ENCODE measurements around the gene CBLN3. TPM values are rescaled to one million over a fixed set of nuclear protein-coding genes. Genes with fewer than 3 reads are reported as not detected.
"Not testable (repeated sequence)": the region's sequence is repeated elsewhere in the genome, so short reads cannot be mapped to it uniquely, and the experiment has no call there.

Gene CBLN3
- total RNA-seq, 2 donors from 2014 or later, result 15.7 to 30.7 TPM

DNA sequence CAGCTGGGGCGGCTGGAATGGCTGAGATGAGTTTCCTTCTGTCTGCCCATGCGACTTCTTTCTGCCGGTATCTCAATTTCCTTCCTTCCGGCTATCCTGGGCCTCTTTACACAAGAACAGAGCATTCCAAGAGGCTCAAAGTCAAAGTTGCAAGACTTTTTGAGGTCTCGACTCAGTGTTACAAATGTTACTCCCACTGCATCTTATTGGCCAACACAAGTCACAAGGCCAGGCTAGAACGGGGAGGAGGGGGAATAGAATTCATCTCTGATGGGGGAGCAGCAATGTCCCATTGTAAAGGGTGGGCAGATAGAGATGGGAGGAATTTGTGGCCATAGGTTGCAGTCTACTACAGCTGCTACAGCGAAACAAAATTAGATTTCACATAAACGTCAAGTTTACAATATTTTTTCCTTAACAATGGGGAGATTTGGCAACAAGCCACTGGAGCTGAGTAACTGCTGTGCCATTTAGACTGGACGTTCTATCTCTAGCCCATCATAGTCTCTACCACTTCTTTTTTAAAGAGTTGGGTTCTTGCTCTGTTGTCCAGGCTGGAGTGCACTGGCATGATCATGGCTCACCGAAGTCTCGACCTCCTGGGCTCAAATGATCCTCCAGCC lies 40.1 kb downstream of the CBLN3 start:
- ATAC-seq (replicated peaks in 1 of 2), result no peak
- H3K4me3 Mint-ChIP-seq, result no peak overlapping the region
- no peak for DNase-seq
- no peaks in the 10 kb centered on the region for H3K4me1 Mint-ChIP-seq (ENCODE audit: low read depth)
- H3K27me3 Mint-ChIP-seq (ENCODE audit: low read depth), result peaks cover 11% of the 10 kb centered on the region
- H3K27ac Mint-ChIP-seq, result no peak overlapping the region
- no peaks in the 10 kb centered on the region for H3K9me3 Mint-ChIP-seq
- H3K36me3 Mint-ChIP-seq (ENCODE audit: insufficient read depth in 2 of 2), result no peaks in the 10 kb centered on the region

DNA sequence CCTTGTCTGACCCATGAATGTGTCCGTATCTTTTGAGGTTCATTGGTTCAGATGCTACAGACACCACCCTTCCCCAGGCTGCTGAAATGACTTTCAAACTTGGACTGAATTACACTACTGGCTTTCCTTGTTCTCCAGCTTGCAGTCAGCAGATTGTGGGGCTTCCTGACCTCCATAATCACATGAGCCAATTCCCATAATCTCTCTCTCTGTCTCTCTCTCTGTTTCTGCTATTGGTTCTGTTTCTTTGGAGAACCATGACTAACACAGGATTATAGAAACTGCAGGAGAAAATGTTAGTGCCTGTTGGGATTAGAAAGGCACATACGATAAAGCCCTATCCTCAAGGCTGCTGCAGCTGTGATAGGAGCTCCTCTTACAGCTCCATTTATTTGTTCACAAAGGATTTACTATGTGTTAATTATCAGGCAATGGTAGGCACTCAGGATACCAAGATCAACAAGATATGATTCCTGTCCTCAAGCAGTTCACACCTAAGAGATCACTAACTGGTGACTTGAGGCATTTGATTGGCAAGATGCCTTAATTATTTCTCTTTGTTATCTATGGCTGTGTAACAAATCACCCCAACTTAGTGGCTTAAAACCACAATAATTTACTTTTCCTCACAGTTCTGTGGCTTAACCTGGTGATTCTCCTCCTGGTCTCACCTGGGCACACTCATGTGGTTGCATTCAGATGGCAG lies 40.8 kb downstream of the CBLN3 start:
- Mint-ChIP-seq H3K36me3 (ENCODE audit: insufficient read depth in 2 of 2) (no peaks in the 10 kb centered on the region), H3K4me3 (no peak overlapping the region), H3K4me1 (ENCODE audit: low read depth) (no peaks in the 10 kb centered on the region), H3K9me3 (no peaks in the 10 kb centered on the region), H3K27ac (no peak overlapping the region), H3K27me3 (ENCODE audit: low read depth) (peaks cover 11% of the 10 kb centered on the region)
- no peak for ATAC-seq (replicated peaks in 1 of 2)
- DNase-seq, result no peak

DNA sequence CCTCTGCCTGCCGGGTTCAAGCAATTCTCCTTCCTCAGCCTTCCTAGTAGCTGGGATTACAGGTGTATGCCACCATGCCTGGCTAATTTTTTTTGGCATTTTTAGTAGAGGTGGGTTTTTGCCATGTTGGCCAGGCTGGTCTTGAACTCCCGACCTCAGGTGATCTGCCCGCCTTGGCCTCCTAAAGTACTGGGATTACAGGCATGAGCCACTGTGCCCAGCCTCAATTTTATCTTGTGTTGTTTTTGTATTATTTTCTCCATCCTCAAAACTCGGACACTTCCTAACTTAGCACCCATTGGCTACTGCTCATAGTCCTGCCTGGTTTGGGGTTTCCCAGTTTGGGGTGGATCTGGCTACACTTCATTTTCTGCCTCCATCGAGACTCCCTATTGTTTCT lies 41.9 kb downstream of the CBLN3 start:
- DNase-seq; H3K4me1 Mint-ChIP-seq (ENCODE audit: low read depth); H3K27ac Mint-ChIP-seq; ATAC-seq (replicated peaks in 1 of 2); H3K36me3 Mint-ChIP-seq (ENCODE audit: insufficient read depth in 2 of 2); H3K4me3 Mint-ChIP-seq; H3K9me3 Mint-ChIP-seq: not testable (repeated sequence)
- H3K27me3 Mint-ChIP-seq (ENCODE audit: low read depth), result peaks cover 11% of the 10 kb centered on the region

DNA sequence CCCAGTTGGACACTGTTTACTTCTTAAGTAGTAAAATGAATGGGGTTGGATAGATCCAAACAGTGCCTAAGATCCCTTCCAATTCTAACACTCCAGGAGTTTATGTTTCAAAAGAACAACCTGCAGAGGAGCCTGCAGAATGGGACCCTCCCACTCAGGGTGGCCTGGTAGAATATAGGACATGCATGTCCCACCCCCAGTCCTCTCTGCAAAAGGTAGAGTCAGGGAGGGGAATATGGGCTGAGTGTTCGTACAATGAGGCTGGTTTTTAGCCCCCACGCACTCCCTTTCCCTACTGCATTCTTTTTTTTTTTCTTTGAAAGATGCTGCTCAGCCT lies 42.5 kb downstream of the CBLN3 start:
- no peak for ATAC-seq (replicated peaks in 1 of 2)

DNA sequence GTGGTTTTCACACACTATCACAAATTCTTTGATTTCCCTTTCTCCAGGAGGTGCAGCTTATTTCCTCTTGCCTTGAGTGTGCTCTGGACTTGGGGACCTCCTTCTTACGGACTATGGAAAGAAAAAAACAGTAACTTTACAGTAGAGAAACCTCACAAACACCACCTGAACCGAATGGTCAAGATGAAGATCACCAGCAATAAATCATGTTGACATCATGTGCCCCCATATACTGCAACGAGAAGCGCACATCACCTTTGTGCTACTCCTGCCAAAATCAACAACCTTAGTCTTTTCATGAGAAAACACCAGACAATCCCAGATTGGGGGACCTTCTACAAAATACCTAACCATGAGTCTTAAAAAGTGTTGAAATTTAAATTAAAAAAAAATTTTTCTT lies 43.9 kb downstream of the CBLN3 start:
- Mint-ChIP-seq H3K27me3 (ENCODE audit: low read depth) (no peaks in the 10 kb centered on the region), H3K27ac (no peak overlapping the region), H3K4me3 (no peak overlapping the region), H3K4me1 (ENCODE audit: low read depth) (peaks cover 8% of the 10 kb centered on the region), H3K9me3 (no peaks in the 10 kb centered on the region), H3K36me3 (ENCODE audit: insufficient read depth in 2 of 2) (no peaks in the 10 kb centered on the region)
- DNase-seq (no peak), ATAC-seq (replicated peaks in 1 of 2) (no peak)

More for the DNA sequence above, 42.5 kb downstream of the CBLN3 start:
- Mint-ChIP-seq H3K9me3 (no peaks in the 10 kb centered on the region), H3K36me3 (ENCODE audit: insufficient read depth in 2 of 2) (no peaks in the 10 kb centered on the region), H3K27ac (no peak overlapping the region), H3K27me3 (ENCODE audit: low read depth) (peaks cover 11% of the 10 kb centered on the region), H3K4me1 (ENCODE audit: low read depth) (no peaks in the 10 kb centered on the region), H3K4me3 (no peak overlapping the region)
- DNase-seq, result no peak

DNA sequence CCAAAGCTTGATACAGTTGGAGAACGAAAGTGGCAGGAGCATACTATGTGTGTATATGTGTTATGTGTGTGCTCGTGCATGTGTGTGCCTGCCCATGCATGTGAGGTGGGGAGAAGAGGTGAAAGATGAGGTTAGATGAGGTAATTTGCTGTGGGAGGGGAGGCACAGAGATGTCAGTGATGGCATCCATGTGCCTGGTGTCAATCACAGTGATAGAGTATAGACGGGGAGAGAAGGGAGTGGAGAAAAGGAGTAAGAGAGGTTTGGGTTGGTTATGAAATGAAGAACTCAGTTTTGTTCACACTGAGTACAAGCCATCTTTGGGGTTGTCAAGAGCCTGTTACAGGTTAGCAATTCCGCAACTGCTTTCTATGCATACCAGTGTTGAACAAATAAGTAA lies 45.3 kb downstream of the CBLN3 start:
- no peaks in the 10 kb centered on the region for H3K9me3 Mint-ChIP-seq
- no peak overlapping the region for H3K4me3 Mint-ChIP-seq
- no peaks in the 10 kb centered on the region for H3K27me3 Mint-ChIP-seq (ENCODE audit: low read depth)
- H3K36me3 Mint-ChIP-seq (ENCODE audit: insufficient read depth in 2 of 2), result no peaks in the 10 kb centered on the region
- H3K27ac Mint-ChIP-seq, result no peak overlapping the region
- ATAC-seq (replicated peaks in 1 of 2), result no peak
- H3K4me1 Mint-ChIP-seq (ENCODE audit: low read depth), result peaks cover 8% of the 10 kb centered on the region
- DNase-seq, result no peak

DNA sequence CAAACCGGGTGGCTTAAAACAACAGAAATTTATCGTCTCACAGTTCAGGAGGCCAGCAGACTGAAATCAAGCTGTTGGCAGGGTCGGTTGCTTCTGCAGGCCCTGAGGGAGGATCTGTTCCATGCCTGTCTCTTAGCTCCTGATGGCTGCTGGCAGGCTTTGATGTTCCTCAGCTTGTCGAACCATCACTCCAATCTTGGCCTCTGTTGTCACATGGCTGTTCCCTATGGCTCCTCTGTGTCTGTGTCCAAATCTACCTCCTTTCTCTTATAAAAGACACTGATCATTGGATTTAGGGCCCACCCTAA lies 47.5 kb downstream of the CBLN3 start:
- Mint-ChIP-seq H3K36me3 (ENCODE audit: insufficient read depth in 2 of 2) (no peaks in the 10 kb centered on the region), H3K27ac (no peak overlapping the region), H3K27me3 (ENCODE audit: low read depth) (no peaks in the 10 kb centered on the region), H3K9me3 (no peaks in the 10 kb centered on the region), H3K4me3 (no peak overlapping the region), H3K4me1 (ENCODE audit: low read depth) (peaks cover 8% of the 10 kb centered on the region)
- no peak for ATAC-seq (replicated peaks in 1 of 2)
- no peak for DNase-seq

DNA sequence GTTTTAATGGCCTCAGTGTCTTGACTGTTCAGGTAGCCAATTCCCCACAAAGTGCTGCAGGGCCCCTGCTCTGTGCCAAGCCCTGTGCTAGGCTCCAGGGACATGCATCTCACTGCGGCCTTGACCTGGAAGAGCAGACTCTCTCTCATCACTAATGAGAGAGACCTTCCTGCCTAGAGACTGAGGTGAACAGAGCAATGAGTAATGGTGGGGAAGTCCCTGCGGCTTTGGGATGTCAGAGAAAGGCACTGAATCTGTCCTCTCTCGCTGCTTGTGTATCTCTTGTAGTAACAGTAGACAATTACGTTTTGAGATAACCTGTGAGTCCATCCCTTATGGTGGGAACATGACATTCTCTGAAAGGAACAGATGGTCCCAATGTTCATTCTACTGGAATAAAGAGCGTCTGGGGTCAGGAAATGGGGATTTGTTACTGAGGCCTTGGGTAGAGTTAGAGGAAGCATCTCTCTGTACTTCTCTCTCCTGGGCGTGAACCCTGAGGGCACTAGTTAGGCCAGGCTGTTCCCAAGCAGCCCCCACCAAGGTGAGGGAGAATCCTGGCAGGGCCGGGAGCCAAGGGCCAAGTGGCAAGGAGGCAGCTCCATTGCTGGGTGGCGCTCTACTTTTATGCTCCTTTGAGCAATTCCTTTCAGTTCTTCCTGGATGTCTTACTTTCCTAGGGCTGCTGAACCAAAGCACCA lies 48.0 kb downstream of the CBLN3 start:
- peak in 1 of 2 donors; percentile 49 for ATAC-seq (replicated peaks in 1 of 2)
- H3K4me3 Mint-ChIP-seq, result no peak overlapping the region
- no peak overlapping the region for H3K27ac Mint-ChIP-seq
- H3K36me3 Mint-ChIP-seq (ENCODE audit: insufficient read depth in 2 of 2), result no peaks in the 10 kb centered on the region
- no peaks in the 10 kb centered on the region for H3K27me3 Mint-ChIP-seq (ENCODE audit: low read depth)
- H3K4me1 Mint-ChIP-seq (ENCODE audit: low read depth), result peaks cover 8% of the 10 kb centered on the region
- DNase-seq, result no peak
- no peaks in the 10 kb centered on the region for H3K9me3 Mint-ChIP-seq

DNA sequence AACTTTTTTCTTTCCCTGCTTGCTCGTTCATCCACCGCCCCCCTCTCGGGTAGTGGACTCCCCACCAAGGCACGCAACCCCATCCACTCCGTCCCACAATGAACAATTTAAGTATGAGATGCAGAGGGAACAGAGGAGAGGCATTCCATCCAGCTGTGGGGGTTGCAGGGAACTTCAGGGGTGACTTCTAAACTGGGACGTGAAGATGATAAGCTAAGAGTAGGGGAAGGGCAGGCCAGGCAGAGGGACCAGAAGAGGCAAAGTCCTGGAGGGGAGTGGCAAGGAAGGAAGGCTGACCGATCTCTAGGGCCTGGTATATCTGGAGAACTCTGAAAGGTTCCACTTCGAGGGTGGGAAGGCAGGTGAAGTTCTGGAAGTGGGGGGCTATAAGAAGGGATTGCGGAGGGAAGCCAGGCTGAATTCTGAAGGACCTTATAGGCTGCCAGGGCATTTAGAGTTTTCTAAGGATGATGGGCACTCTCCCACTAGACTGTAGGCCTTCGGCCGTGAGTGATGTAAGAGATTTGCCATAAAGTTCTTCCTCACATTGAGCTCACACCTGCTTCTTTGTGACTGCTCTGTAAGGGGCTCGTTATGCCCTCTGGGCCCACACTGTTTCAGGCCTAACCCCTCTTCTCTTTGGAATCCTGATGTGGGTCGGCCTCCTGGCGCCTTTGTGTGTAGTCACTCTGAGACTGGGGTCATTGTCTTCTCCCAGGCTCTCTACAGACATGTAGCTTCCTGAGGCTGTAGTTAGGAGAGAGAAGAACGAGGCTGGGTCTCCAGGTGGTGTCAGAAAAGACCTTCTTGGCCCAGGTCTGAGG lies 49.3 kb downstream of the CBLN3 start:
- ATAC-seq (replicated peaks in 1 of 2), result no peak
- Mint-ChIP-seq H3K27me3 (ENCODE audit: low read depth) (no peaks in the 10 kb centered on the region), H3K4me3 (no peak overlapping the region), H3K9me3 (no peaks in the 10 kb centered on the region), H3K36me3 (ENCODE audit: insufficient read depth in 2 of 2) (no peaks in the 10 kb centered on the region), H3K27ac (no peak overlapping the region), H3K4me1 (ENCODE audit: low read depth) (peaks cover 8% of the 10 kb centered on the region)
- DNase-seq, result no peak

DNA sequence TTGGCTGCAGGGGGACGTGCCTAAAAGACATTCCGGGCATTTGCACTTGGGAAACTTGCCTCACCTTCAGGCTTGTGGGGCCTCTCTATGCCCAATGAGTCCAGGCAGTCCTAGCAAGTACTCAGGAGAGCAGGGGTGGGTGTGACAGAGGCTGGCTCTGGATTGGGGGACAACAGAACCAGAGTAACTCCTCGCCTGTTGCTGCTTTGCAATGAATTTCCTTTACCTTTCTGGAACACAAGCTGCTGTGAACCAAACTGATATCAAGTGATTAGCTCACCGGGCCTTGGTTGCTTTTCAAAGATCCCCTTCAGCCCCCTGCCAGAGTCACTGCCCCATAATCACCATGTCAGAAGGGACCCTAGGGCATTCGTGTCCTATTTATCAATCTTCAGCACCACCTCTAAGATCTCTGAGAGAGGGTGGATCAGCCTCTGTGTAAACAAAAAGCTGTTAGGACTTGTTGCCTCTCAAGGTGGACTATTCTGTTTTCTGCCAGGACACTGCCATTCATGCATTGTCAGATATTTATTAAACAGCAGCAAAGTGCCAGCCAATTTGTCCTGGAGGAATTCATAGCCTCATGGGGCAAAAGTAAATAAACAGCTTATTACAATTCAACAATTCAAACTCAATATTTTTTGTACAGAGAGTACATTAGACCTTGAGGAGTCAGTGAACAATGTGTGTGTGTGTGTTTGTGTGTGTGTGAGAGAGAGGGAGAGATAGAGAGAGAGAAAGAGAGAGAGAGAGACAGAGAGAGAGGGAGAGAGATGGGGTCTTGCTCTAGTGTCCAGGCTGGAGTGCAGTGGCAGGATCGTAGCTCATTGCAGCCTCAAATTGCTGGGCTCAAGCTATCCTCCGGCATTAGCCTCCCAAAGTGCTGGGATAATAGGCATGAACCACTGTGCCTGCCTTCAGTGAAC lies 50.2 kb downstream of the CBLN3 start:
- Mint-ChIP-seq H3K27me3 (ENCODE audit: low read depth) (no peaks in the 10 kb centered on the region), H3K4me1 (ENCODE audit: low read depth) (peaks cover 8% of the 10 kb centered on the region), H3K27ac (no peak overlapping the region), H3K9me3 (no peaks in the 10 kb centered on the region), H3K4me3 (no peak overlapping the region), H3K36me3 (ENCODE audit: insufficient read depth in 2 of 2) (no peaks in the 10 kb centered on the region)
- DNase-seq (no peak), ATAC-seq (replicated peaks in 1 of 2) (no peak)

DNA sequence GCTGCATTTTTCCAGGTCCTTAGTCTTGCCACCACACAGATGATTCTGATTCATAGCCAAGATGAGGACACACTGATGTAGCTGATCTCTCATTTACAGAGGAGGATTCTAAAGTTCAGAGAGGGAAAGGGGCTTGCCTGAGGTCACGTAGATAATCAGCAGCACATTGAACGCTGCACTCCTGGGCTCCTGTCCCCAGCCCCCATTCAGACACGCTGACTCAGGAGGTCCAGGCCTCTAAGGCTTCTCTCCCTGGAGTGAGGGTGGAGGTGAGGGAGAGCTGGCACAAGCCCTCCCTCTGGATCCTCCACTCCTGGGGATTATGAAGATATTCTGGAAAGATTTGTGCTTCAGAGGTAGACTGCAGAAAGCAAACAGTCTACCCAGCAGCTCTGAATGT lies 51.1 kb downstream of the CBLN3 start:
- Mint-ChIP-seq H3K4me3 (no peak overlapping the region), H3K36me3 (ENCODE audit: insufficient read depth in 2 of 2) (no peaks in the 10 kb centered on the region), H3K27me3 (ENCODE audit: low read depth) (no peaks in the 10 kb centered on the region), H3K9me3 (no peaks in the 10 kb centered on the region), H3K4me1 (ENCODE audit: low read depth) (peaks cover 8% of the 10 kb centered on the region), H3K27ac (no peak overlapping the region)
- ATAC-seq (replicated peaks in 1 of 2), result no peak
- no peak for DNase-seq

DNA sequence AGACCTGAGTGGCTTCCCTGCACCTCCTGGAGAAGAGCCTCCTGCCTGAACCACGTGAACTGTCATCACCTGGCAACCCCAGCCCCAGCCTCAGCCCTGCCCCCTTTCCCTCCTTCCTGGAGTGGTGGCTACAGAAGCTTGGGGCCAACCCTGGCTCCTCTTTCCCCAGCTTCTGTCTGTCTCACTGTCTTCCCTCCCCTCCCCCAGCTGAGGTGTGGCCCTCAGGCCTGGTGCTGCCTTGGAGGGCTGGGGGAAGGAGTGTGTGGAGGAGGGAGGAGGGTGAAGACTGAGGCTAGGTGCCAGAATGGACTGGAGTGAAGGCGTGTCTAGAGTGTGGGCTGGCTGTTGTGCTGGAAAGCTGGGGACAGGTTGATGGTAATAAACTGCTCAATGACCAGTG lies 51.8 kb downstream of the CBLN3 start:
- Mint-ChIP-seq H3K27ac (no peak overlapping the region), H3K4me1 (ENCODE audit: low read depth) (peaks cover 8% of the 10 kb centered on the region), H3K36me3 (ENCODE audit: insufficient read depth in 2 of 2) (no peaks in the 10 kb centered on the region), H3K27me3 (ENCODE audit: low read depth) (no peaks in the 10 kb centered on the region), H3K4me3 (no peak overlapping the region), H3K9me3 (no peaks in the 10 kb centered on the region)
- no peak for DNase-seq
- ATAC-seq (replicated peaks in 1 of 2), result no peak

Measured in activated T-cell treated with anti-CD3 and anti-CD28 coated beads, Interleukin-2, amount 50 U/mL, for 72 hours (primary cell).